HG03575 (cell line): Measurements from ENCODE around the gene MGMT.

Experiments used
- ATAC-seq: cut with Tn5 transposase; IDR thresholded peaks from one replicate; pipeline ENCODE4 v1.9.1; 2021; ENCODE audit not compliant: unreplicated experiment, insufficient number of reproducible peaks, low FRiP score; ENCODE audit errors: extremely low read depth

The MGMT gene

DNA sequence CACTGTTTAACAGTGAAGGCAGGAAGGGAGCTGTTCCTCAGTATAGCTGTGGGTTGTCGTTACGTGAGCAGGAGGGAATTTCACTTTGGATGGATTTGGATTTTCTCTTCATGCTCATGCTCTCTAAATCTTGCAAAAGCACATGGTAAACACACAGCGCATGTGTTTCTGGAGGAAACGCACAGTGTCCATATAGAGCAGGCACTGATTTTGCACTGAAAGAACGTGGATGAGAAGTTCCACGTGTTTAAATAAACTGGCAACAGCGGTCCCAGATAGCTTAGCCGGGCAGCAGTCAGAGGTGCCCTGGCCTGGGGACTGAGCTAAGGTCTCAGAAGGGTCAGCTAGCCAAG is 188.6 kb downstream of the MGMT start:
- ATAC-seq = no peak

- ATAC-seq = no peak
Measured at GRCh38 chr10:129656642-129657041, 189.6 kb downstream of the MGMT start.

- ATAC-seq = no peak
Measured at GRCh38 chr10:129657297-129658017, 190.4 kb downstream of the MGMT start.

DNA sequence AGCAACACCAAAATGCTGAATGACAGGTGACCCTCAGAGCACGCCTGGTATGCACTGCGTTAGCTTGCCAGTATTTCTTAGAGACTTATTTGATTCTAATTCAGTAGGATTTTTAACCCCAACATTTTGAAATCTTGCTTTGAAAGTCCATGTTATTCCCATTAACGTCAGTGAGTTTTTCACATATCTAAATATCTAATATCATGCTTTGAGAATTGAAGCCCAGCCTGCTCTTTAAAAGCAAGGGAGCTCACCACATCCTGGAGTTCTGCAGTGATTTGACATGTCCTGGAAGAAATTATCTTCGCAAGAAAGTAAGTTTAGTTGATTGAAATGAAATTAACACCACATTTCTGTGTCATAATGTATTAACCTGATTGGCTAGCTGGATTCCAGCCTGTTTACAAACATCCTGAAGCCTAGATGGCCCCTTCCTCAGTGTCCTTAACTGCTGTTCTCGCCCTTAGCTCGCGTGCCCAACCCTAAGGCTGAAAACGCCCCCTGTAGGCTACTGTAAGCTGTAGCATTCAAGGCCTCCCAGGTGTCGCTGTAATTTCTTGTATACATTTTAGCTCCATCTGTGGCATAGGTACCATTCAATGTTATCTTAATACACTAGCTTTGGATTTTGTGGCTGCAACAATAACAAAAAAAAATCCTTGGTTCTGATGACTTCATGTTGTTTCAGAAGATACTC is 191.5 kb downstream of the MGMT start:
- no peak for ATAC-seq

DNA sequence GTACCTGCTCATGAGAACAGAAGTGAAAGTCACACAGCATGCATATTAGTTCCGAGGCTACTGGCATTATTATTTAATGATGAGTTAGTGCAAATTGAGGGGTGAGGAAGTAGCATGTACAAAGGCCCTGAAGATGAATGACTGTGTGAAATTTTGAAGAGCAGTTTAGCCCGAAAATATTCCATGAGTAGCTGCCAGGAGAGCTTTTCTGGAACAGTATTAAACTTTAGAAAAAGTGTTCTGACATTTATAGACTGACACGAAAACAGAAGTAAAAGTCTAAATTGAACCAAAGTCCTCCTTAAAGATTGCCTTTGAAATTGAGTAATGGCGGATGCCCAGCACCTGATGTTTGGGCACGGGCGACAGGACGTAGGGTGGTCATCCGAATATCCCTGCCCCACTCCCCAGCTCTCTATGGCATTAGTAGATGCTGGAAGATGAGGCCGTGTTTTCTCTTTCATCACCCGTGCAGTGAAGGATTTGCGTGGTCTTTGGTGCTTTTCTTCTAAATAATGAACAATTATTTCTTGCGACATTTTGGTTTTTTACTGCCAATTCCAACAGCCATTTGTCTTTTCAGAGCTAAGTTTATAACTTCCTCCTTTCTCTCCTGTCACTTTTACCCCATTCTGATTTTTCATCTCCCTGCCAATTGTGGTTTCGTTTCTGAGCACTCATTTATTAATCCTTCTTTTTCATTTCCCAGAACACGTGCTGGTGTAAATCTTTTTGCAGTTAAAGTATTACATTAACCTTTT is 192.6 kb downstream of the MGMT start:
- no peak for ATAC-seq

DNA sequence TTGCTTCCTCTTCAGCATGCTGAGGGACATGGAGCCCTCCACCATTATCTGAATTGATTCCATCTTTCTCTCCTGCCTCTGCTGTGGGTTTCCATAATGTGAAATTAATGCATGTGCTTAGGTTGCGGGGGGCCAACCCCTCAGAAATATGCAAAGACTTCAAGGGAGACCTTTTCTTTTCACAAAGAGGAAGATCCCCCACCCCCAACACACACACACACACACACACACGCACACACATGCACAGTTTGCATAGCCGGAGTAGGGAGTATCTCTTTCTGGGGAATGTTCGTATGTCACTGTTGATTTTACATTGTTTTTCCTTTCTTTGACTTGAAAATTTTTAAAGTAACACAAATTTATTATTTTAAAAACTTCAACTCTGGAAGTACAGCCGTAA is 193.5 kb downstream of the MGMT start:
- ATAC-seq = no peak

- ATAC-seq = no peak
Measured at GRCh38 chr10:129662426-129662825, 195.4 kb downstream of the MGMT start.

- ATAC-seq = no peak
Measured at GRCh38 chr10:129670124-129670523, 203.1 kb downstream of the MGMT start.

GRCh38 chr10:129673292-129673691 is 206.3 kb downstream of the MGMT start:
- no peak for ATAC-seq

DNA sequence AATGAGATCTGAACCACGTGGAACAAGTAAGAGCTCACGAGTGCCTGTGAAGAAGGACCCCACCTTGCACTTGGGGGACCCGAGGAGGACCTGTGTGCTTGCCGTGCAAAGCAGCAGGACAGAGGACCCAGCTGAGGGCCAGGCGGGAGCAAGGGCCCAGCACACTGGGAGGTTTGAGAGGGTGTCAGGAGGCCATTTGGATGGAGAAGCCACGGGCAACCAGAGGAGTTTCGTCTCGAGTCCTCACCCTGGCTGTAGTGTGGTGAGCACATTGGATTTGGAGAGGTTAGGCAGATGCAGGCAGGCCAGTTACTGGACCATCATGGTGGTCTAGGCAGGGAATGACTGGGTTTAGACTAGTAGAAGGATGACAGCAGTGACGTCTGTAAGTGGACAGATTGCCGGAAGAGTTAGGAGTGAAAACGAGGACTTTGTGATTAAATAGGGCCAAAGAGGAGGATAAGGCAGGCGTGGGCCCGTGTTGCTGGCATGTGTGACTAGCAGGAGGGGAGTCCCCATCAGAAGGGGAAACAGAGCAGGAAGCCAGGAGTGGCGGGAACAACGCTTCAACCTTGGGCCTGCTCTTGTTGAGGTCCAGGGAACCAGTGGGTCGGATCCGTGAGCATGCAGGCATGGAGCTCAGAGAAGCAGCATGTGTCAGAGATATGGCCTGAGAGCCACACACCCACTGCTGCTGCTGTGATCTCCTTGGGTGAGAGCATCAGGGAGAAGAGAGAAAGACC is 208.2 kb downstream of the MGMT start:
- ATAC-seq = no peak

DNA sequence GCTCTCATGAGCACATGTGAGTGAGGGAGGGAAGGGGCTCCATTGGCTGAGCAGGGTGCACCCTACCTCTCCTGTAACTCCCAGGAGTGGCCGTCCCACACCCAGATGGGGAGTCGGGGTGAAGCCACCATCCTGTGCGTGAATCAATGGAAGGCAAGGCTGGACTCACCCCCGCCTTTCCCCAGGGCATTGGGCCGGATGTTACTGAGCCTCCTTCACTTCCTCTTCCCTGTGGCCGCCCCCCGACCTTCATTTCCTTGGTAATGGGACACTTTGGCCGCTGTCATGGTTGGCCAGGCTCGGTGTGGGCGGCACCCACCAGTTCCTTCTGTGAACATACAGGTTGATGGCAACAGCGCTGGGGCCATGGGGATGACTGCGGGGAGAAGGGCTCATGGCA is 209.0 kb downstream of the MGMT start:
- no peak for ATAC-seq

- ATAC-seq = no peak
Measured at GRCh38 chr10:129677377-129677927, 210.4 kb downstream of the MGMT start.

DNA sequence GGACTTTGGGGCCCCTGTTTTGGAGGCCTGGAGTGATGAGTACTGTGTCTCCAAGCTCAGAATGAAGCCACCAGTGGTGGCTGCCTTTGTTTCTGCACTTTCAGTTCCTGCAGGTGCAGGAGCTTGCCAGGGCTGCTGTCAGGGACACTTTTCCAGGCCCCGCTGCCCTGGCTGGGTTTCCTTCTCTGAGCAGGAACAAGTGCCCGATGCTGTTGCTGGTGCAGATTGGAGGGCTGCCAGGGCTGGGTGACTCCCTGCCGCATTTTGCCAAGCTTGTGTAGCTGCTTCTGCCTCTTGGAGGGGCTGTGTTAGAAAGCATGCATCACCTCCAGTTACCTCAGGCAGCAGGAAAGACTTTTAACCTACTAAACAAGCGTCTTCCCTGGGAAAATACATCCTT is 211.1 kb downstream of the MGMT start:
- ATAC-seq = no peak

- no peak for ATAC-seq
Measured at GRCh38 chr10:129679207-129679606, 212.2 kb downstream of the MGMT start.

GRCh38 chr10:129680661-129681344 is 213.8 kb downstream of the MGMT start:
- ATAC-seq = no peak

GRCh38 chr10:129681856-129682255 is 214.8 kb downstream of the MGMT start:
- ATAC-seq = no peak

- ATAC-seq = no peak
Measured at GRCh38 chr10:129683519-129683918, 216.5 kb downstream of the MGMT start.

- no peak for ATAC-seq
Measured at GRCh38 chr10:129683920-129684319, 216.9 kb downstream of the MGMT start.

DNA sequence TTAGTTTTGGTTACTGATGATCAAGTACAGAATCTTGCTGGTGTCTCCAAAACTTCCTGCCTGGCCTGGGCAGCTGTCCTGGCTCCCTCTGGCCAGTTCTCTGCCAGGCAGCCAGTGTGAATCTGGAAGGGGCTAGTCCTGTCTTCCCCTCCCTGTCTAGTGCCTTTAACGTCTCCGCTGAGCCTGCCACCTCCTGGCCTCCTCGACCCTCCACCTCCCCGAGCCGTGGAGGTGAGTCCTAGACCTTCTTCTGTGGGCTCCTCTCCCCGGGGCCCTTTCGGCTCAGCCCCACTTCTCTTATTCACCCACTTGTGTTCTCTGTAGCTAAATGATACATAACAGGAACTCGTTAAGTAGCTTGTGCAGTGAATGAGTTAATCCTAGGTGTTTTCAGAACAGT is 218.2 kb downstream of the MGMT start:
- no peak for ATAC-seq
